Endodermal cell (in vitro differentiated cells): ENCODE results near the gene UBR7. TPM values are rescaled to one million over a fixed set of nuclear protein-coding genes. Genes with fewer than 3 reads are reported as not detected.

Experiments used
- DNase-seq: peaks from one replicate; pipeline ENCODE4 v3.0.0-alpha.2; 2017
- H3K27ac ChIP-seq: 2 replicates; pipeline ENCODE4 v1.5.1; 2013; ENCODE audit warnings: mild to moderate bottlenecking, low read depth, low read length, moderate library complexity
- H3K27me3 ChIP-seq: 2 replicates; pipeline ENCODE4 v1.6.1; 2013; ENCODE audit warnings: mild to moderate bottlenecking, low read length, moderate library complexity; ENCODE audit not compliant: insufficient read depth, control insufficient read depth, poor library complexity, severe bottlenecking
- H3K36me3 ChIP-seq: 2 replicates; pipeline ENCODE4 v1.7.0; 2013; ENCODE audit warnings: mild to moderate bottlenecking, low read length, moderate library complexity; ENCODE audit not compliant: control insufficient read depth, insufficient read depth
- H3K4me1 ChIP-seq: one replicate; pipeline ENCODE4 v1.7.0; 2013; ENCODE audit warnings: low read length; ENCODE audit not compliant: control insufficient read depth, insufficient read depth
- H3K4me3 ChIP-seq: 2 replicates; pipeline ENCODE4 v1.5.1; 2013; ENCODE audit warnings: mild to moderate bottlenecking, low read length, moderate library complexity
- H3K9ac ChIP-seq: 2 replicates; pipeline ENCODE4 v1.6.1; 2013; ENCODE audit warnings: mild to moderate bottlenecking, low read length, moderate library complexity; ENCODE audit not compliant: poor library complexity, severe bottlenecking; ENCODE audit errors: extremely low read depth
- H3K9me3 ChIP-seq: 2 replicates; pipeline ENCODE4 v1.6.1; 2013; ENCODE audit warnings: mild to moderate bottlenecking, low read length, moderate library complexity; ENCODE audit not compliant: control insufficient read depth
- H3K27ac Mint-ChIP-seq: 2 replicates; pipeline ENCODE4 v1.8.0; 2020; ENCODE audit warnings: mixed read lengths
- H3K27me3 Mint-ChIP-seq: 2 replicates; pipeline ENCODE4 v1.8.0; 2021; ENCODE audit warnings: mild to moderate bottlenecking, mixed read lengths; ENCODE audit not compliant: insufficient read depth
- H3K36me3 Mint-ChIP-seq: 2 replicates; pipeline ENCODE4 v1.8.0; 2020; ENCODE audit warnings: low read depth, mixed read lengths
- H3K4me1 Mint-ChIP-seq: 2 replicates; pipeline ENCODE4 v1.8.0; 2020; ENCODE audit warnings: mixed read lengths
- H3K4me3 Mint-ChIP-seq: 2 replicates; pipeline ENCODE4 v1.8.0; 2020; ENCODE audit warnings: mild to moderate bottlenecking, moderate library complexity, mixed read lengths
- H3K9me3 Mint-ChIP-seq: 2 replicates; pipeline ENCODE4 v1.8.0; 2020; ENCODE audit warnings: mild to moderate bottlenecking, mixed read lengths
- WGBS, 2 experiments: methylation state at CpG; one replicate each; pipeline versions ENCODE4 v1.1.5 to v1.1.7; 2013; ENCODE audit warnings: missing lambda C conversion rate in 2 of 2, mixed read lengths in 1 of 2; ENCODE audit not compliant: insufficient coverage in 1 of 2, insufficient read length in 1 of 2; 5-methylcytosine and 5-hydroxymethylcytosine counted together
- total RNA-seq, 2 donors: library from RNA; stranded (reverse); fragmentation: NEBNext Ultra II Directional in 1 of 2; extraction: Animal tissue kit (Norgen Biotek cat#: 25700) in 1 of 2; gene quantifications; 2 replicates in 1 of 2; 3 replicates in 1 of 2; pipeline ENCODE4 v1.2.1, GENCODE V29; 2021
- TF ChIP-seq, protein P1 (sequence below): fragments of 200-600 bp; sonication (generic); conservative IDR thresholded peaks from 2 replicates; pipeline ENCODE4 v1.5.0; 2021; ENCODE audit warnings: antibody characterized with exemption, mild to moderate bottlenecking

The UBR7 gene
- total RNA-seq, 2 donors from 2014 or later = 25.0 to 25.6 TPM

DNA sequence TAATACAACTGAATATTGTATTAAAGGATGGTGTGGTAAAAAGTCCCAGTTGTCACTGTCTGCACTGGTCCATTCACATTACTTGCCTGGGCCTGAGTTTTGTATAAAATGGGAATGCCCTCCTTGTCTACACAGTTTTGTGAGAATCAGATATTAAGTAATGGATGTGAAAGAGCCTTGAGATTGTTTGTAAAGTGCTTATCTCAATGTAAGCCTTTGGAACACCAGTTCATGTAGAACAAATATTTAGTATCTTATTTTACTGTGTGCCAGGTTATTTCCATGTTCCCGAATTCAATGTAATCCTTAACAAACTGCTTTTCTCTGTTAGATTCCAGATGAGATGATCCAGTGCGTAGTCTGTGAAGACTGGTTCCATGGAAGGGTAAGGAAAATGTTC lies 7.5 kb downstream of the UBR7 start:
- no peaks in the 10 kb centered on the region for H3K27me3 ChIP-seq
- no peaks in the 10 kb centered on the region for H3K9me3 ChIP-seq
- Mint-ChIP-seq H3K27me3 (no peaks in the 10 kb centered on the region), H3K4me3 (no peak overlapping the region), H3K4me1 (no peaks in the 10 kb centered on the region), H3K27ac (no peak overlapping the region), H3K36me3 (peaks cover 38% of the 10 kb centered on the region), H3K9me3 (no peaks in the 10 kb centered on the region)
- no peak for DNase-seq
- WGBS, 2 experiments = 97% methylated on average over 2 of the region's 2 CpGs; no CpG with 5 or more reads in 1 of the 2 experiments
- TF ChIP-seq, protein P1, sequence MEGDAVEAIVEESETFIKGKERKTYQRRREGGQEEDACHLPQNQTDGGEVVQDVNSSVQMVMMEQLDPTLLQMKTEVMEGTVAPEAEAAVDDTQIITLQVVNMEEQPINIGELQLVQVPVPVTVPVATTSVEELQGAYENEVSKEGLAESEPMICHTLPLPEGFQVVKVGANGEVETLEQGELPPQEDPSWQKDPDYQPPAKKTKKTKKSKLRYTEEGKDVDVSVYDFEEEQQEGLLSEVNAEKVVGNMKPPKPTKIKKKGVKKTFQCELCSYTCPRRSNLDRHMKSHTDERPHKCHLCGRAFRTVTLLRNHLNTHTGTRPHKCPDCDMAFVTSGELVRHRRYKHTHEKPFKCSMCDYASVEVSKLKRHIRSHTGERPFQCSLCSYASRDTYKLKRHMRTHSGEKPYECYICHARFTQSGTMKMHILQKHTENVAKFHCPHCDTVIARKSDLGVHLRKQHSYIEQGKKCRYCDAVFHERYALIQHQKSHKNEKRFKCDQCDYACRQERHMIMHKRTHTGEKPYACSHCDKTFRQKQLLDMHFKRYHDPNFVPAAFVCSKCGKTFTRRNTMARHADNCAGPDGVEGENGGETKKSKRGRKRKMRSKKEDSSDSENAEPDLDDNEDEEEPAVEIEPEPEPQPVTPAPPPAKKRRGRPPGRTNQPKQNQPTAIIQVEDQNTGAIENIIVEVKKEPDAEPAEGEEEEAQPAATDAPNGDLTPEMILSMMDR = no peak
- H3K4me3 ChIP-seq = no peak overlapping the region
- peaks cover 49% of the 10 kb centered on the region for H3K36me3 ChIP-seq
- H3K4me1 ChIP-seq = no peaks in the 10 kb centered on the region
- H3K27ac ChIP-seq = no peak overlapping the region
- no peak overlapping the region for H3K9ac ChIP-seq

DNA sequence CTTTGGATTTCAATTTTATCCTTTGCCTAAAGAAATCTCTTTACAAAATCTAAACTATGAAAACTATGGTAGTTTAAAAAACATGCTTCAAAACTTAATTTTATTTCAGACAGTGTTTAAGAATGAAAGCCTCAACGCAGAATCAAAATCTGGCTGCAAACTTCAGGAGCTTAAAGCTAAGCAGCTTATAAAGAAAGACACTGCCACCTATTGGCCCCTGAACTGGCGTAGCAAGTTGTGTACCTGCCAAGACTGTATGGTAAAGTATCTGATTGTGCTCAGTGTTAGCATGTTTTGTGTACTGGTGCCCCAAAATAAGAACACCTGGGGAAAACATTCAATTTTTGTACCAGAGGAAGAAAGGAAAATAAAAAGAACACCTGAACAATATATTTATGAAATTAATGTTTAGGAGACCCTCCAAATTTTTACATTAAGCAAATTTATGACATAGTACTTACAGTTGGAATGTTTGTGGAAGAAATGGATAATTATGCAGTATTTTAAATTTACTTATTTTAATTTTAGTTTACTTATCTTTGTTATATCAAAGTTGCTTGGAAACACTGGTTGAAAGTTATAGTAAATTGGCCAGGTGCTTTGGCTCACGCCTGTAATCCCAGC lies 12.2 kb downstream of the UBR7 start:
- H3K27me3 Mint-ChIP-seq = no peaks in the 10 kb centered on the region
- H3K4me3 Mint-ChIP-seq = no peak overlapping the region
- H3K4me1 Mint-ChIP-seq = no peaks in the 10 kb centered on the region
- Histone ChIP-seq H3K9ac (no peak overlapping the region), H3K4me1 (no peaks in the 10 kb centered on the region), H3K36me3 (peaks cover 46% of the 10 kb centered on the region), H3K9me3 (no peaks in the 10 kb centered on the region), H3K4me3 (no peak overlapping the region), H3K27me3 (no peaks in the 10 kb centered on the region), H3K27ac (no peak overlapping the region)
- peak; percentile 70 for DNase-seq
- H3K9me3 Mint-ChIP-seq = no peaks in the 10 kb centered on the region
- no peak overlapping the region for H3K27ac Mint-ChIP-seq
- H3K36me3 Mint-ChIP-seq = peaks cover 47% of the 10 kb centered on the region
- WGBS, 2 experiments = 85 to 90% methylated on average over 3 of the region's 3 CpGs
- TF ChIP-seq, protein P1 = peak; percentile 86

DNA sequence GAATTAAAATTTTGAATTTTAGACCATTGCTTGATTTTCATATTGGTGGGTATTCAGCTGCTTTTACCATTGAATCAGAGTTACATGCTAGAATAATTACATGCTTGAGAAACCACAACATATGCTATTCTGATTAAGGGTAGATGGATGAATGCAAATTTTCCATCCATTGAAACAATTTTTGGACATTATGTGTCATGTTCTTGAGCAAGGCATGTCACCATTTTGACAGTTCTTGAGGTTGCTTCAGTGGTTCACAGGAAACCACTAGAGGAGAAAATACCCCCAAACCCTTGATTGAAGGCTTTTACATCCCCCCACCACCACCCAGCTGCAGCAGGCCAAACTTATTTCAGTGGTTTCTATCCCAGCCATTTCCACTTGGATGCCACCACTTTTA lies 13.5 kb downstream of the UBR7 start:
- Mint-ChIP-seq H3K4me1 (no peaks in the 10 kb centered on the region), H3K4me3 (no peak overlapping the region), H3K9me3 (no peaks in the 10 kb centered on the region), H3K36me3 (peaks cover 53% of the 10 kb centered on the region), H3K27me3 (no peaks in the 10 kb centered on the region), H3K27ac (no peak overlapping the region)
- Histone ChIP-seq H3K36me3 (peaks cover 48% of the 10 kb centered on the region), H3K4me3 (no peak overlapping the region), H3K27me3 (no peaks in the 10 kb centered on the region), H3K9me3 (no peaks in the 10 kb centered on the region), H3K27ac (no peak overlapping the region), H3K4me1 (no peaks in the 10 kb centered on the region), H3K9ac (no peak overlapping the region)
- no peak for DNase-seq
- TF ChIP-seq, protein P1 = no peak
